HL-60/S4 treated with retinoic acid at 250 ng/mL for 4 days and 3 days (cell line): ENCODE results near the gene AHCYL2.
"Not testable (repeated sequence)": the region's sequence is repeated elsewhere in the genome, so short reads cannot be mapped to it uniquely, and the experiment has no call there.

Experiments used
- in situ Hi-C: fragments of 300-500 bp; cut with MboI; formaldehyde crosslinking; loops from 2 replicates; pipeline ENCODE4 v1.7.0; 2022; ENCODE audit warnings: low sequenced_read_pairs

Gene AHCYL2

DNA sequence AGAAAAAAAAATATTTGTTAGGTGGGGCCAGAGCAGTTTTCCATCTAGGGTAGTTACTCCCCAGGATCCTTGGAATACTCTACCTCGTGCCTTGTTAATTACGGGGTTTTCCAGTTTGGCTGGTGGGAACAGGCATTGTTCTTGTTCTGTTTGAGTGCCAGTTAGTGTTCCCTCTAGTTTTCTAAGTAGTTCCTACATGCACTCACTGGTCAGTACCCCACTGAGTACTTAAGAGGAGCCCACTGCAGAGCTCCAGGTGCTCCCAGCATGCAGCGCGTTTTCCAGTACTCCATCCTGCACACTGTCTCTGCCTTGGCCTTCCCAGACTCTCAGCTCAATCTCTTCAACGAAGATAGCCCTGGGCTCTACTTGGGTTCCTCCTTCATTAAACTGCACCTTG is 58.0 kb downstream of the AHCYL2 start:
- in situ Hi-C loops: no loop called here

DNA sequence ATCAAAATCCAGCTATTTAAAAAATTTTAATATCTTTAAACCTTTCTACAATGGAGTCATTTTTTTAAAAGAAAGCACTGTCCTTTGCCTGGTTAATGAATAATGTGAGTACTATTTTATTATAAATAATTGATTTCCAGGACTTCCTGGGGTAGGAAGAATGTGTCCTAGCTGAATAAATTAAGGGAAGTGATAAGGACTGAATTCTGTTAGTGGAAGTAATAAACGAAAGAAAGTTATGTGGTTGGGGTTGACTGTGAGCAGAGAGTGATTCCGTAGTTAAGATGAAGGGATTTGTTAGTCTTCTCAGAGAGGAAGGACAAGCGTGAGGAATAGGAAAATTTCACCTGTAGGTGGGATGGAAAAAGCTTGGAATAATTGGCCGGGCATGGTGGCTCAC is 59.1 kb downstream of the AHCYL2 start:
- in situ Hi-C loops: no loop called here

DNA sequence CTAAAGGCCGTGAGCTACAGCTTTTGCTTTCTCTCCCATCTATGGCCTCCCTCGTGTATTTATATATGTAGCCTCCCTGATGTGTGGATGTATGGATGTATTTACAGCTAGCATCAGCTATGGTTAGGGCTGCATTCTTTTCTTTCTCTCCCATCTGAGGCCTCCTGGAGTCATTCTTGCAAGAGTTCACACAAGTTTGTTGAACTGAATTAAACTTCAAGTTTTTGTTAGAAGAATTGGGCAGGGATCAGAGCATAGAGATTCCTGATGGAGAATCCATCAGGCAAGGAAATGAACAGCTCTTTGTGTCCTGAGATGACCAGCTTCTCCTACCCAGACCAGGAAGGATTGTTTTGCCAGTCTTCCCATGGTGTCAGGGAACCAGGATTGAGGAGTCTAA is 60.3 kb downstream of the AHCYL2 start:
- in situ Hi-C loops: no loop called here

DNA sequence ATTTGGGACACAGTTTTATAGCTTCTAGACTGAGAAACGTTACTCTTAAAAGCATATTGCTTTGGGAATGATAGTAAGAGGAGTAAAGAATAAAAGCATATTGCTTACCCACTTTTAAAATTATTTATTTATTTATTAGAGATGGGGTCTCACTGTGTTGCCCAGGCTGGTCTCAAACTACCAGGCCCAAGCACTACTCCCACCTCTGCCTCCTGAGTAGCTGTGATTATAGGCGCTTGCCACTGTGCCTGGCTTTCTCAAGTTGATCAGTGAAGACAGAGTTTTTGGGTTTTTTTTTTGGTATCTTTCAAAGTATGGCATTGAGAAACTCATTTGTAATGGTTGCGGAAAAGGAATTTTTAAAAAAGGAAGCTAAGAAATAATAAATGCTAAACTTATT is 68.0 kb downstream of the AHCYL2 start:
- in situ Hi-C loops: no loop called here

GRCh38 chr7:129295015-129295423 is 70.2 kb downstream of the AHCYL2 start:
- in situ Hi-C loops: no loop called here

DNA sequence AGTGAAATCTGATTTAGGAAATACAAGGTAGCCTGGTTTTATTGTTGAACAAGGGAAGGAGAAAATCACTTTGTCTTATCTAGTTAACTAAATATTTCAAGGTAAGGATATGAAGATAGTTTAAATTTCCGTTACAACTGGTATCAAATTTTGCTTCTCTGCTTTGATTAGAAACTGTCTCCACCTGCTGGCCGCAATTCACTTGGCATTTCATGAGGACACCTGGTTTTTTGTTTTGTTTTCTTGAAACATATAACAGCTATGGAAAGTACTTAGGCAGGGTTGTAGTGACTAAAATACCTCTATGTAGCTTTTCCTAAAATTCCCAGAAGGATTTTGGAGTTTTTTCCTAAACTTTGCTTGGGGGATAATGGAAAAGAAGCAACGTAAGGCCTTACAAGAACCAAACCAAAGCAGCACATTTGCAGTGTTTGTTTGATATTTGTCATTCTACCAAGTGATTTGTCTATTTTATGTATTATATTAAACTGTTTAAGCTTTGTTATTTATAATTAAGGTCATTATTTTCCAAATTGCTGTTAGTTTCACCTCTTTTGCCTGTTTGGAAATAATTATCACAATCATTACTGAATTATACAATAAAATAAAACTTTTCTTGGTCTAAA is 73.6 kb downstream of the AHCYL2 start:
- in situ Hi-C loops: no loop called here

- in situ Hi-C loops: no loop called here
Measured at GRCh38 chr7:129299889-129300288, 75.1 kb downstream of the AHCYL2 start.

GRCh38 chr7:129300299-129300698 is 75.5 kb downstream of the AHCYL2 start:
- in situ Hi-C loops: not testable (repeated sequence)

GRCh38 chr7:129307592-129307991 is 82.8 kb downstream of the AHCYL2 start:
- in situ Hi-C loops: no loop called here

DNA sequence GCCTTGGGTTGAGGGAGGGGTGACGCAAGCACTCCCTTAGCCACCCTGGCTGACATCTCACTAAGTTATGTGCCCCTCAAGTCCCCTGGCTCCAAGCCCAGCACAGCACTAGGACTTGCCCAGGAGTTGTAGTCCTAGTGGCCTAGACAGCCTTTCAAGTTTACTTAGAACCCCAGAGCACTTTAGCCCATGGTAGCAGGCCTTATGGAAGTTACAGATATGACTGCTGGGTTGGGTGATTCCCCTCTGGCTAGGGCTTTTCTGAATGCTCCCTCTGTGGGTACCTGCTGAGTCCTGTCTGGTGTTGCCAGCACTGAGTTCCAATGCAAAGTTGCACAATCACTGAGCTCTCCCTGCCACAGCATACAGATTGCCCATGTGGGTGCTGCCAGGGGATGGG is 83.2 kb downstream of the AHCYL2 start:
- in situ Hi-C loops: no loop called here

DNA sequence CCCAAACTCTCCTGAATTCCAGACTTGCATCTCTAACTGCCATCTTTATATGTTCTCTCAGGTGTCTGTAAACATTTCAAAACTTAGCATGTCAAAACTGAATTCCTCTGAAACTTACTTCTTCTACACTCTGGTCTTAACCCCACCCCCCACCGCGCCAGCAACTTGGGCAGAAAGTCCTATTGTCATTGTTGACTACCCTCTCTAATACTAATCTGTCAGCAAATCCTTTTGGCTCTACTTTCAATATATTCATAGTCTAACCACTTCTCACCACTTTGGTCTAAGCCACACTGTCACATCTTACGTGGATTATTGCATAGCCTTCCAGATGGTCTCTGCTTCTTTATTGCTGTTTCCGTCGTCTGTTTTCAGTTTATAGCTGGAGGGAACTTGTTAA is 86.6 kb downstream of the AHCYL2 start:
- in situ Hi-C loops: no loop called here

DNA sequence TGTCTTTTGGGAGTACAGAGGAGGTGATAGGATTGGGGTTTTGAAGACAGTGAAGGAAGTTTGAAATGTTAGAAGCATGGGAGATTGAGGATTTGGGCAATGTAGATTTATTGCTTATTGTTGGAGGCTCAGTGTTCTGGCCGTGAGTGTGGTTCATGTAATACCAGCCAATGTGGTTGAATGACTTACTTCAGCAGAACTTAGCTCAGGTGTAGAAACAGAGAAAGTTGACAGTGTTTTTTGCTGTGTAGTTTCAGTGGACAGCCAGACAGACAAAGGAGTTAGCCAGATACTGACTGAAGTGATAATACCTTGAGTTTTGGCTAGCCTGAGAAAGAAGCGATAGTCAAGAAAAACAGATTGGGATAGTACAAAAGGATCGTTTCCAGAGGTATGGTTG is 88.5 kb downstream of the AHCYL2 start:
- in situ Hi-C loops: no loop called here

- in situ Hi-C loops: no loop called here
Measured at GRCh38 chr7:129315960-129316359, 91.1 kb downstream of the AHCYL2 start.

GRCh38 chr7:129317450-129317849 is 92.6 kb downstream of the AHCYL2 start:
- in situ Hi-C loops: no loop called here

DNA sequence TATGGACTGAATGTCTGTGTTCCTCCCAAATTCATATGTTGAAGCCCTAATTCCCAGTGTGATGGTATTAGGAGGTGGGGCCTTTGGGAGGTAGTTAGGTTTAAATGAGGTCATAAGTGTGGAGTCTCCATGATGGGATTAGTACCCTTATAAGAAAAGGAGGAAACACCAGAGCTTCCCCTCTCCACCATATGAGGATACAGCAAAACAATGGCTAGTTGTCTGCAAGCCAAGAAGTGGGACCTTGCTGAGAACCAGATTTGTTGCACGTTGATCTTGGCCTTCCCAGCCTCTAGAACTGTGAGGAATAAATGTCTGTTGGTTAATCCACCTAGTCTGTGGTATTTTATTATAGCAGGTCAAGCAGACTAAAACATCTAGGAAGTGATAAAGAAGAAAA is 102.2 kb downstream of the AHCYL2 start:
- in situ Hi-C loops: loop anchor here (25.0 kb wide), 1 partner anchor 485 kb away; no protein-coding TSS in a partner anchor

- in situ Hi-C loops: loop anchor here (25.0 kb wide), 1 partner anchor 480 kb away; no protein-coding TSS in a partner anchor
Measured at GRCh38 chr7:129332254-129333035, 107.6 kb downstream of the AHCYL2 start.

DNA sequence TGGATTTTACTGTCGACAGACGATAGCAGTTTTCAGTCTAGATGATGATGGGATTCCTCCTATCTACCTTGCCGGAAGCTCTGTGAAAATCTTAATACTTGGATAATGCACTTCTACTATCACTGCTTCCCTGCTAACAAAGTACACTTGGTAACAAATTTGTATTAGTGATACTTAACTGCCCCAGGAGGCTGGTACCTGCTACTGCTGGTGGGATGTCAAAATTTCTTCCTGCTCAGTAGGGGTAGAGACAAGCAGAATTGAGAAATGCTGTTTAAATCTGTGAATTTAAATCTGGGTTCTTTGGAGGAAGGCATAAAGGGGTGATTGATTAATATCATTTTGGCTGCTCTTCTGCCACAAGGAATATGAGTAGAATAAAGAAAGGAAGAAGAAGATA is 109.6 kb downstream of the AHCYL2 start:
- in situ Hi-C loops: loop anchor here (25.0 kb wide), 1 partner anchor 478 kb away; no protein-coding TSS in a partner anchor

DNA sequence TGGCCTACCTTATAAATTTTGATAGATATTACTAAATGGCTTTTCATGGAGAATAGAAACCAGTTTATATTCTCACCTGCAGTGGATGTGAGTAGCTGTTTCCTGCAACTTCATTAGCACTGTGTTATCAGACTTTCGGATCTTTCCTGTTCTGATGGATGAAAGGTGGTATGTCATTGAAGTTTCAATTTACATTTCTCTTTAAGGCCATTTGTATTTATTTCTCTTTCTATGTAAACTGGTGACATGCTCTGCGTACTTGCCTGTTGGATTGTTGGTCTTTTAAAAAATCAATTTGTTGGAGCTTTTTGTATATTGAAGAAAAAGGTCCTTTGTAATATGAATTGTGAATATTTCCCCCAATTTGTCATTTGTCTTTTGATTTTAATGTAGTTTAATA is 113.6 kb downstream of the AHCYL2 start:
- in situ Hi-C loops: loop anchor here (25.0 kb wide), 1 partner anchor 474 kb away; no protein-coding TSS in a partner anchor

DNA sequence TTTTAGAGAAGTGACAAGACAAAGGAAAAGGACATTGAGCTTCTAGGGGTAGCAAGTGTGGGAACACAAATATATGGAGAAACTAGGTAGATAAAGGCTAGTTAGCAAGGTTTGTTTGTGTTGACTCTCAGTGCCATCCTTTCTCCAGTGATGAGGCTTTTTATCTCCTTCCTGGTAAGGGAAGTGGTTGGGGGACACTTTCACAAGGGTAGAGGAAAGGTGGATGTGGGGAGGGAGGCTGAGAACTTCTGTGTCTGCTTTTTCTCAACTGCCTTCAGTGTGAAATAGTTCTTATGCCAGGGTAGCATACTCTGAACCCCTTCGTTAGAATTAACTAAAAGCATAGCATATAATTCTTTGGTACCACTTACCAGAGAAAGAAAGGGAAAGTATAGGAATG is 116.4 kb downstream of the AHCYL2 start:
- in situ Hi-C loops: loop anchor here (25.0 kb wide), 1 partner anchor 471 kb away; no protein-coding TSS in a partner anchor

DNA sequence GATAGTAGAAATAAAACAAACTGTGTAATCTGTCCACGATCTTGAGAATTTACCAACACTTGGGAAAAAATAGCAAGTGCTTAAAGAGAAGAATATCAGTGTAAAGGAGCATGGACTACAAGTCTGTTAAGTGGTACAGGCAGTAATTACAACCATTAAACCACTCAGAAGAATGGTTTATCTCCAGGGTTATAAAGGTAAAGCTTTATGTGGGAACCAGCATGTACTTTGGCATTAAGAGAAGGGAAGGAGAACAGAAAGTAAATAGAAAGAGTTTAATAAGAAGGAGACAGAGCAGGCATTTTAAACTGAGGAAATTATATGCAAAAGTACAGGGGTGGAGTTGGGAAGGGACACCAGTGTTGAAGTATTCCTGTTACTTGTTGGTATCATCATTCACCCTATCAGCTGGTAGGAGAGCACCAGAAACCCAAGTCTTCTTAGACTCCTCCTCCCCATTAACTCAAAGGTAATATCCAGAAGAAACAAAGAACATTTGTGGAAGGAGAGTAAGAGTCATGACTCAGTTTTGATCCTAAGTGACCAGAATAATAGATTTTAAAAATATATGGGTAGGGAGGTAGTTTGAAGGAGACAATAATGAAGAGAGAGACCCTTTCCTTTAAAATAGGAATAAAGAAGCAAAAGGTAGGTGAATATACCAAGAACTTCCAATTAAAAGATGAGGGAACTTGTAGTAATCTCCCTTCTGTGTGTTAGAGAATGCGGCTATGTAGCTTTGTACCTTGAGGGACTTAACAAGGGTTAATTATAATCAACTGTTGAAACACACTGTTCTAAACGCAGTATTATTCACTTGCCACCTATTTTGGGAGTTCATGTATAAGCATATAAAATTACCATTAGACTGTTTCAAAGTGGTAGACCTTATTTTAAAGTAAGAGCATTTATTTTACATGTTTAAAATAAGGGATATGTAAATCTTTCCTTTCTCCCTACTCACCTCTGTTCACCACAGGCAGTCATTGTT is 117.3 kb downstream of the AHCYL2 start:
- in situ Hi-C loops: loop anchor here (25.0 kb wide), 1 partner anchor 470 kb away; no protein-coding TSS in a partner anchor
